Smooth muscle cell (in vitro differentiated cells): ENCODE measurements around the gene SPECC1L. TPM values are rescaled to one million over a fixed set of nuclear protein-coding genes. Genes with fewer than 3 reads are reported as not detected.

Experiments used
- DNase-seq: peaks from one replicate; lab custom pipeline; 2025; ENCODE audit not compliant: unreplicated experiment; lab: John Stamatoyannopoulos, UW
- H2AFZ ChIP-seq: fragments of 200-600 bp; sonication (generic); 2 replicates; pipeline ENCODE4 v1.6.0; 2016; ENCODE audit warnings: antibody characterized with exemption, low read depth, mild to moderate bottlenecking
- H3F3A ChIP-seq: fragments of 200-600 bp; sonication (generic); 2 replicates; pipeline ENCODE4 v1.6.0; 2017; ENCODE audit warnings: antibody characterized with exemption, low read depth
- H3K27ac ChIP-seq: fragments of 200-600 bp; sonication (generic); 2 replicates; pipeline ENCODE4 v1.5.1; 2016; ENCODE audit warnings: low read depth, mild to moderate bottlenecking
- H3K27me3 ChIP-seq: fragments of 200-600 bp; sonication (generic); 2 replicates; pipeline ENCODE4 v1.6.1; 2016; ENCODE audit warnings: low read depth, mild to moderate bottlenecking
- H3K36me3 ChIP-seq: fragments of 200-600 bp; sonication (generic); 2 replicates; pipeline ENCODE4 v1.5.1; 2016; ENCODE audit warnings: low read depth
- H3K4me1 ChIP-seq: fragments of 200-600 bp; sonication (generic); 2 replicates; pipeline ENCODE4 v1.5.1; 2016; ENCODE audit warnings: low read depth
- H3K4me2 ChIP-seq: fragments of 200-600 bp; sonication (generic); 2 replicates; pipeline ENCODE4 v1.6.0; 2016; ENCODE audit warnings: mild to moderate bottlenecking
- H3K4me3 ChIP-seq: fragments of 200-600 bp; sonication (generic); 2 replicates; pipeline ENCODE4 v1.5.1; 2016; ENCODE audit warnings: mild to moderate bottlenecking
- H3K79me2 ChIP-seq: fragments of 200-600 bp; sonication (generic); 2 replicates; pipeline ENCODE4 v1.6.0; 2016; ENCODE audit warnings: low read depth, mild to moderate bottlenecking
- H3K9ac ChIP-seq: fragments of 200-600 bp; sonication (generic); 2 replicates; pipeline ENCODE4 v1.6.0; 2016; ENCODE audit warnings: low read depth
- H3K9me3 ChIP-seq: fragments of 200-600 bp; sonication (generic); replicated peaks from 2 replicates; pipeline ENCODE4 v1.5.1; 2016; ENCODE audit warnings: low read depth
- H4K20me1 ChIP-seq: fragments of 200-600 bp; sonication (generic); 2 replicates; pipeline ENCODE4 v1.6.0; 2016; ENCODE audit warnings: low read depth
- WGBS: methylation state at CpG from one replicate; pipeline ENCODE4 v1.1.7; 2016; ENCODE audit warnings: low lambda C conversion rate; 5-methylcytosine and 5-hydroxymethylcytosine counted together
- polyA plus RNA-seq: library from polyadenylated mRNA; unstranded; fragments of >200 nt; fragmentation: Nextera tagmentation; extraction: Ambion mirVana; gene quantifications from 2 replicates; pipeline ENCODE4 v1.2.1, GENCODE V29; 2016
- total RNA-seq: library from RNA; depleted of rRNA; stranded (reverse); fragments of >200 nt; gene quantifications from 2 replicates; pipeline ENCODE4 v1.2.3, GENCODE V29; 2014
- TF ChIP-seq, protein P1 (sequence below): fragments of 200-600 bp; sonication (generic); IDR thresholded peaks from 2 replicates; pipeline ENCODE4 v1.5.1; 2017; ENCODE audit warnings: borderline replicate concordance, mild to moderate bottlenecking, antibody characterized with exemption; ENCODE audit not compliant: insufficient read depth, poor library complexity, severe bottlenecking

The SPECC1L gene
- total and polyA plus RNA-seq, 2 experiments from 2014 or later, result 10.0 to 19.1 TPM

DNA sequence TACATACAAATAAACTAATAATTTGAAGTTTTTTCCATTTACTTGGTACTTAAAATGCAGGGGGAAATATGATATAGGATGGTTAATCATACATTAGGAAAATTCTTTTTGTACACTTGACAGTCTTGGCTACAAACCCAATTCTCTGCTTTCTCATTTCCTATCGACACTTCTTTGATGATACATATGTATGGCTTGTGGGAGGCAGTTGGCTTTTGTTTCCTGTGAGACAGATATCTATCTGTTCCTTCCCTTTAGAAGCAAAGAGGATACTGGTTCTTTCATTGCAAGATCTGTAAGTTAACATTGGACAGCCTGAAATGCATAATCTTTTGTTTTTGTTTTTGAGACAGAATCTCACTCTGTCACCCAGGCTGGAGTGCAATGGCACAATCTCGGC is 108.9 kb downstream of the SPECC1L start:
- H3K27ac ChIP-seq, result no peak overlapping the region
- H3K4me1 ChIP-seq, result no peaks in the 10 kb centered on the region
- no peak overlapping the region for H3K9ac ChIP-seq
- H3K79me2 ChIP-seq, result no peaks in the 10 kb centered on the region
- H3K36me3 ChIP-seq, result peaks cover 22% of the 10 kb centered on the region
- H3K9me3 ChIP-seq, result no peaks in the 10 kb centered on the region
- H3K4me2 ChIP-seq, result no peak overlapping the region
- 76% methylated on average over 2 of the region's 2 CpGs for WGBS
- DNase-seq, result no peak
- no peak overlapping the region for H3K4me3 ChIP-seq
- TF ChIP-seq, protein P1, sequence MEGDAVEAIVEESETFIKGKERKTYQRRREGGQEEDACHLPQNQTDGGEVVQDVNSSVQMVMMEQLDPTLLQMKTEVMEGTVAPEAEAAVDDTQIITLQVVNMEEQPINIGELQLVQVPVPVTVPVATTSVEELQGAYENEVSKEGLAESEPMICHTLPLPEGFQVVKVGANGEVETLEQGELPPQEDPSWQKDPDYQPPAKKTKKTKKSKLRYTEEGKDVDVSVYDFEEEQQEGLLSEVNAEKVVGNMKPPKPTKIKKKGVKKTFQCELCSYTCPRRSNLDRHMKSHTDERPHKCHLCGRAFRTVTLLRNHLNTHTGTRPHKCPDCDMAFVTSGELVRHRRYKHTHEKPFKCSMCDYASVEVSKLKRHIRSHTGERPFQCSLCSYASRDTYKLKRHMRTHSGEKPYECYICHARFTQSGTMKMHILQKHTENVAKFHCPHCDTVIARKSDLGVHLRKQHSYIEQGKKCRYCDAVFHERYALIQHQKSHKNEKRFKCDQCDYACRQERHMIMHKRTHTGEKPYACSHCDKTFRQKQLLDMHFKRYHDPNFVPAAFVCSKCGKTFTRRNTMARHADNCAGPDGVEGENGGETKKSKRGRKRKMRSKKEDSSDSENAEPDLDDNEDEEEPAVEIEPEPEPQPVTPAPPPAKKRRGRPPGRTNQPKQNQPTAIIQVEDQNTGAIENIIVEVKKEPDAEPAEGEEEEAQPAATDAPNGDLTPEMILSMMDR, result no peak
- no peaks in the 10 kb centered on the region for H3F3A ChIP-seq
- H2AFZ ChIP-seq, result no peak overlapping the region
- no peaks in the 10 kb centered on the region for H3K27me3 ChIP-seq
- H4K20me1 ChIP-seq, result no peaks in the 10 kb centered on the region

DNA sequence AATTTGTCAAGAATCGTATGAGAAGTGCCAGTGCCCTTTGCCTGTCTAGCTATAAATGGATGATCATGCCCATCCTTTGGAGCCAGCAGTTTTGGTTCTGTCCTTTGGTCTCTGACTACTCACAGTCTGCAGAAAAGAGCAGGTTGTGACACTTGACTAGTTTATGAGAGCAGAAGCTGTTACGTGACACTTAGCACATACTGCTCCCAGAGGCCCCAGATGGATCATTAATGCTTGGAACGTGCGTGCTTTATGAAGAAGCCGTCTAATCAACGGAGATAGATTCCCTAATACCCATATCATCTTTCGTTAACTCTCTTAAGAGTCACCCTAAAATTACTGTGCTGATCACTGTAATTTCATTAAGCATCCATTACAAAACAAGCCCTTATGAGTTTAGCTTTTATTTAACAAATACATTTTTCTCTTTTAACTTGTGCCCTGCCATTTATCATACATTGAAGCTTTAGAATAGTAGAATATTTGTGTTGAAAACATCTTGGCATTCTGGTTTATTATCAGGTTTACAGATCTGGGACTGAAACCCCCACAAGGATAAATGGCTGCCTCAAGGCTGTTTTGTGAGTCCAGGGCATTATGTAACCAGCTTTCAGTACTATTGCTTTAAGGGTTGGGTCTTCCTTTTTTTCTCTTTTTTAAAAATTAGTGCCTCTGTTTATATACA is 109.7 kb downstream of the SPECC1L start:
- no peak overlapping the region for H3K9ac ChIP-seq
- no peaks in the 10 kb centered on the region for H4K20me1 ChIP-seq
- no peaks in the 10 kb centered on the region for H3F3A ChIP-seq
- no peaks in the 10 kb centered on the region for H3K79me2 ChIP-seq
- H2AFZ ChIP-seq, result no peak overlapping the region
- no peak overlapping the region for H3K4me2 ChIP-seq
- H3K4me1 ChIP-seq, result no peaks in the 10 kb centered on the region
- no peaks in the 10 kb centered on the region for H3K9me3 ChIP-seq
- TF ChIP-seq, protein P1, result no peak
- peaks cover 19% of the 10 kb centered on the region for H3K36me3 ChIP-seq
- H3K27ac ChIP-seq, result no peak overlapping the region
- H3K4me3 ChIP-seq, result no peak overlapping the region
- H3K27me3 ChIP-seq, result no peaks in the 10 kb centered on the region
- DNase-seq, result no peak
- WGBS, result 50% methylated on average over 7 of the region's 7 CpGs

DNA sequence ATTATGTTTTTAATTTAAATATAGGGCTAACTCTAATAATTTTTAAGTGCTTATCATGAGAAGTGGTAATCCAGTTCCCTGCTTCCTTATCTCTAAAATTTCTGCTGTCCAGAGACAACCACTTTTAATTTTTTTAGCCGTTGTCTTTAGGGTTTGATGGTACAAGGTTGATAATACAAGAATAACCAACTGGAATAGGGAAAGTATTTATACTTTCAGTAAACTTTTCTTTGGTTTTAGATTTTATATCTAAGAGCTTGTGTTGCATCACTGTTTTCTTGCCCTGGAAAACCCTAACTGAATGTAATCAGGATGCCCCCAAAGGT is 110.2 kb downstream of the SPECC1L start:
- no peak overlapping the region for H3K9ac ChIP-seq
- 58% methylated on average over 1 of the region's 1 CpG for WGBS
- no peaks in the 10 kb centered on the region for H3K79me2 ChIP-seq
- H3F3A ChIP-seq, result no peaks in the 10 kb centered on the region
- no peak overlapping the region for H3K4me3 ChIP-seq
- H4K20me1 ChIP-seq, result no peaks in the 10 kb centered on the region
- no peak overlapping the region for H3K27ac ChIP-seq
- no peak for DNase-seq
- H3K27me3 ChIP-seq, result no peaks in the 10 kb centered on the region
- H3K9me3 ChIP-seq, result no peaks in the 10 kb centered on the region
- TF ChIP-seq, protein P1, result no peak
- H3K4me1 ChIP-seq, result no peaks in the 10 kb centered on the region
- H2AFZ ChIP-seq, result no peak overlapping the region
- no peak overlapping the region for H3K4me2 ChIP-seq
- peaks cover 14% of the 10 kb centered on the region for H3K36me3 ChIP-seq

DNA sequence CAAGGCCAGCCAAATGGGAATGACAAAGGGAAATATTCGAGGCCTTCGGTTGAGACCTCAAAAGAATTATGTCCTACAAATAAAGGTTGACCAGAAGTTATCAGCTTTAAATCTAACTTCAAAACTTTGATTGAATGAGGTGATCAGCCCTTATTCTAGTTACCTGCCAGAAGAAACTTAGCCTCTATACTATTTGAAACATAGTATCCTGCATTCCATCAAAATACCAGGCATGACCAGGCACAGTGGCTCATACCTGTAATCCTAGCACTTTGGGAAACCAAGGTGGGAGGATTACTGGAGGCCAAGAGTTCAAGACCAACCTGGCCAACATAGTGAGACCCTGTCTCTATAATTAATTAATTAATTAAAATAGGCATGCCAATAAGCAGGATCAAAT is 112.4 kb downstream of the SPECC1L start:
- Histone ChIP-seq H3K9me3 (no peaks in the 10 kb centered on the region), H3K79me2 (no peaks in the 10 kb centered on the region), H3K4me3 (no peak overlapping the region), H3K27me3 (no peaks in the 10 kb centered on the region), H3K27ac (no peak overlapping the region), H3F3A (no peaks in the 10 kb centered on the region), H4K20me1 (peaks cover 7% of the 10 kb centered on the region), H2AFZ (no peak overlapping the region), H3K36me3 (no peaks in the 10 kb centered on the region), H3K9ac (no peak overlapping the region), H3K4me2 (no peak overlapping the region), H3K4me1 (no peaks in the 10 kb centered on the region)
- TF ChIP-seq, protein P1, result no peak
- 94% methylated on average over 2 of the region's 2 CpGs for WGBS
- DNase-seq, result no peak
